Vagina (tissue), 2 donors: ENCODE data around the gene HDAC1.

Experiments
- POLR2A ChIP-seq, 2 donors: fragments of 450-650 bp; IDR thresholded peaks; one replicate each; pipeline ENCODE4 v1.6.1; 2017; ENCODE audit warnings: antibody characterized with exemption in 2 of 2, mild to moderate bottlenecking in 2 of 2, moderate library complexity in 2 of 2
- POLR2AphosphoS5 ChIP-seq, 2 donors: sonication (generic); formaldehyde crosslinking; IDR thresholded peaks; one replicate each; pipeline ENCODE4 v1.9.0; 2017; ENCODE audit warnings: antibody characterized with exemption in 2 of 2, mild to moderate bottlenecking in 2 of 2, low read depth in 1 of 2; ENCODE audit not compliant: insufficient read depth in 1 of 2
- TF ChIP-seq, protein P1 (sequence below), 3 experiments: fragments of 450-650 bp in 2 of 3; fragments of 200-600 bp in 1 of 3; sonication (generic) in 1 of 3; IDR thresholded peaks; one replicate each; pipeline ENCODE4 v1.5.1; 2017 to 2019; ENCODE audit warnings: antibody characterized with exemption in 3 of 3, mild to moderate bottlenecking in 2 of 3, moderate library complexity in 2 of 3

DNA sequence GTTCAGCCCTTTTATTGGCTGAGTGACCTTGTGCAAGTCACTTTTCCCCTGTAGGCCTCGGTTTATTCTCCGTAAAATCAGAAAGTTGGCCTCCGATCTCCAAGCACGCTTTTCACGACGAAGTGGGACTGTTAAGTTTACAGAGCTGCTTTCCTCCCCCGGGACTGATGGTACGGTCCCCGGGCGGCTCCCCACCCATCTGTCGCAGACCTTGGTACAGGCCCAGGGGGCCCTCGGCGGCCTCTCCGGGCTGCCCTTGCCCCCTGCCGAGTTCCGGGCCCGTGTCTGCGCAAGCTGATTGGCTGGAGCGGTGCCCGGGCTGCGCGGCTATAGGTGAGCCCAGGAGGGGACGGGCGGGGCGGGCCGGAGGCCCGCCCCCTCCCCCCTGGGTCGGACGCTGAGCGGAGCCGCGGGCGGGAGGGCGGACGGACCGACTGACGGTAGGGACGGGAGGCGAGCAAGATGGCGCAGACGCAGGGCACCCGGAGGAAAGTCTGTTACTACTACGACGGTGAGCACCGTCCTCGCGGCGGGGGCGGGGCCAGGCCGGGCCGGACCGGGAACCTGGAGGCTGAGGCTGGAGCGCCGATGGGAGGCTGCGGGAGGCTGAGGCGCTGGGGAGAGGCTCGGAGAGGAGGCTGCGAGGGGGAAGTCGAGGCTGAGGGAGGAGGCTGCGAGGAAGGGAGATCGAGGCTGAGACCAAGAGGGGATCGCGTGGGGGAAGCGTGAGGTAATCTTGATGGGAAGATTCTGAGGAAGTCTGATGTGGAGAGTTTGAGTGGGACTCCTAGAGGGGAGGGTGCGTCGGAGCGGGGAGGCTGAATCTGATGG is at the start of gene HDAC1:
- TF ChIP-seq, protein P1, sequence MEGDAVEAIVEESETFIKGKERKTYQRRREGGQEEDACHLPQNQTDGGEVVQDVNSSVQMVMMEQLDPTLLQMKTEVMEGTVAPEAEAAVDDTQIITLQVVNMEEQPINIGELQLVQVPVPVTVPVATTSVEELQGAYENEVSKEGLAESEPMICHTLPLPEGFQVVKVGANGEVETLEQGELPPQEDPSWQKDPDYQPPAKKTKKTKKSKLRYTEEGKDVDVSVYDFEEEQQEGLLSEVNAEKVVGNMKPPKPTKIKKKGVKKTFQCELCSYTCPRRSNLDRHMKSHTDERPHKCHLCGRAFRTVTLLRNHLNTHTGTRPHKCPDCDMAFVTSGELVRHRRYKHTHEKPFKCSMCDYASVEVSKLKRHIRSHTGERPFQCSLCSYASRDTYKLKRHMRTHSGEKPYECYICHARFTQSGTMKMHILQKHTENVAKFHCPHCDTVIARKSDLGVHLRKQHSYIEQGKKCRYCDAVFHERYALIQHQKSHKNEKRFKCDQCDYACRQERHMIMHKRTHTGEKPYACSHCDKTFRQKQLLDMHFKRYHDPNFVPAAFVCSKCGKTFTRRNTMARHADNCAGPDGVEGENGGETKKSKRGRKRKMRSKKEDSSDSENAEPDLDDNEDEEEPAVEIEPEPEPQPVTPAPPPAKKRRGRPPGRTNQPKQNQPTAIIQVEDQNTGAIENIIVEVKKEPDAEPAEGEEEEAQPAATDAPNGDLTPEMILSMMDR (IDR thresholded peaks at IDR 0.05): no peak
- TF ChIP-seq POLR2A (IDR thresholded peaks at IDR 0.05) (peak in 1 of 2 donors; percentile 46), POLR2AphosphoS5 (IDR thresholded peaks at IDR 0.05; ENCODE audit: insufficient read depth in 1 of 2, low read depth in 1 of 2) (peak; percentile 34 to 80)
